PC-3 (cell line): ENCODE results near the gene MIEF1. TPM values are rescaled to one million over a fixed set of nuclear protein-coding genes. Genes with fewer than 3 reads are reported as not detected.

Source experiments
- ATAC-seq: fragments of 200-7000 bp; cut with Tn5 transposase; 2 replicates; pipeline ENCODE4 v1.9.1; 2020; ENCODE audit warnings: mild to moderate bottlenecking, moderate library complexity
- BruUV-seq: library from RNA; stranded (reverse); fragments of 400-500 nt; replicated peaks from 2 replicates; lab custom pipeline; 2021; lab: Mats Ljungman, UMichigan
- CTCF ChIA-PET: fragments of 300-600 bp; sonication (Branson Sonifier 250); formaldehyde crosslinking; loops from one replicate; lab custom pipeline; 2022; ENCODE audit warnings: antibody characterized with exemption; lab: Charles Lee
- POLR2A ChIA-PET: fragments of 300-600 bp; sonication (Branson Sonifier 250); formaldehyde crosslinking; loops from one replicate; lab custom pipeline; 2022; ENCODE audit warnings: antibody characterized with exemption; ENCODE audit not compliant: unreplicated experiment; lab: Charles Lee
- DNase-seq: peaks from one replicate; pipeline ENCODE4 v3.0.0-alpha.2; 2015
- H2AFZ ChIP-seq: fragments of 300-600 bp; sonication (generic); 2 replicates; pipeline ENCODE4 v1.6.0; 2016; ENCODE audit warnings: antibody characterized with exemption, low read length
- H3F3A ChIP-seq: fragments of 300-600 bp; sonication (generic); one replicate; pipeline ENCODE4 v1.6.0; 2017; ENCODE audit warnings: antibody characterized with exemption, low read length, control low read depth, mild to moderate bottlenecking; ENCODE audit not compliant: unreplicated experiment
- H3K27ac ChIP-seq: fragments of 300-600 bp; sonication (generic); 2 replicates; pipeline ENCODE4 v1.5.1; 2016; ENCODE audit warnings: mild to moderate bottlenecking, low read length
- H3K27me3 ChIP-seq: fragments of 300-600 bp; sonication (generic); 2 replicates; pipeline ENCODE4 v1.6.1; 2016; ENCODE audit warnings: low read length, mixed read lengths
- H3K36me3 ChIP-seq: fragments of 300-600 bp; sonication (generic); 2 replicates; pipeline ENCODE4 v1.6.1; 2016; ENCODE audit warnings: low read depth, mixed run types, low read length, mixed read lengths
- H3K4me1 ChIP-seq: fragments of 300-600 bp; sonication (generic); 2 replicates; pipeline ENCODE4 v1.5.1; 2016; ENCODE audit warnings: low read length; ENCODE audit not compliant: insufficient read depth
- H3K4me2 ChIP-seq: fragments of 300-600 bp; sonication (generic); 2 replicates; pipeline ENCODE4 v1.6.0; 2016; ENCODE audit warnings: low read length
- H3K4me3 ChIP-seq: fragments of 300-600 bp; sonication (generic); 2 replicates; pipeline ENCODE4 v1.5.1; 2016; ENCODE audit warnings: mild to moderate bottlenecking, low read length, mixed read lengths
- H3K79me2 ChIP-seq: fragments of 300-600 bp; sonication (generic); 2 replicates; pipeline ENCODE4 v1.6.1; 2017; ENCODE audit warnings: low read length, mixed read lengths
- H3K9ac ChIP-seq: fragments of 300-600 bp; sonication (generic); 2 replicates; pipeline ENCODE4 v1.6.0; 2016; ENCODE audit warnings: mild to moderate bottlenecking, low read length
- H3K9me2 ChIP-seq: fragments of 300-600 bp; sonication (generic); replicated peaks from 2 replicates; pipeline ENCODE4 v1.6.1; 2016; ENCODE audit warnings: mixed run types, low read length, mixed read lengths
- H3K9me3 ChIP-seq: fragments of 300-600 bp; sonication (generic); 2 replicates; pipeline ENCODE4 v1.6.1; 2016; ENCODE audit warnings: low read length, mixed read lengths
- H4K20me1 ChIP-seq: fragments of 300-600 bp; sonication (generic); 2 replicates; pipeline ENCODE4 v1.6.1; 2016; ENCODE audit warnings: low read length, mixed read lengths
- EZH2 ChIP-seq: fragments of 300-600 bp; sonication (generic); IDR thresholded peaks from one replicate; pipeline ENCODE4 v1.6.1; 2017; ENCODE audit warnings: antibody characterized with exemption, mild to moderate bottlenecking, low read length; ENCODE audit not compliant: unreplicated experiment
- EZH2phosphoT487 ChIP-seq: fragments of 300-600 bp; sonication (generic); IDR thresholded peaks from 2 replicates; pipeline ENCODE4 v1.6.1; 2018; ENCODE audit warnings: mild to moderate bottlenecking, antibody characterized with exemption, low read length, borderline replicate concordance
- intact Hi-C: fragments of 100-400 bp; cut with micrococcal nuclease; formaldehyde crosslinking; loops from 2 replicates; pipeline ENCODE4 v1.9.0; 2023
- total RNA-seq: library from RNA; depleted of rRNA; stranded (reverse); fragments of >200 nt; gene quantifications from 2 replicates; pipeline ENCODE4 v1.2.3, GENCODE V29; 2014
- TF ChIP-seq, protein P1 (sequence below): fragments of 300-600 bp; sonication (generic); conservative IDR thresholded peaks from 2 replicates; pipeline ENCODE4 v1.5.1; 2017; ENCODE audit warnings: antibody characterized with exemption, low read depth, mild to moderate bottlenecking, low read length

The MIEF1 gene
- total RNA-seq, 1 experiment from 2014 or later, result 23.2 TPM

DNA sequence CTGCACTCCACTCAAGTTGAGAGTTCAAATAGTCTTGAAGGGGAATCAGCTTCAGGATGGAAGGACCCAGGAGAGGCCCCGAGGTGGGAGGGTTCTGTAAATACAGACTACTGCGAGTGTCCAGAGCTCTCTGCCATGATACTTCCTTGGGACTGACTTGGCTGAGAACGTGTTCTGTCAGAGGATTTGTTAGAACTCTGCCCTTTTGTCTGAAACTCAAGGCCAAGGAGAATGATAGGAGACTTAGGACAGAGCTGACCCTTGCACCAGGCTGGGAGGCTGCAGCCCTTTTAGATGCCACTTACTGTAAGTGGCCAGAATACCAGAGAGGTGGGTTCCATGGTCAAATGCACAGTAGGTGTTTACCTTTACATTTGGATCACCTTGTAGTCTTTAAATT lies 15.4 kb downstream of the MIEF1 start:
- Histone ChIP-seq H3K9ac (no peak overlapping the region), H3K4me1 (peaks cover 9% of the 10 kb centered on the region), H3K9me3 (no peaks in the 10 kb centered on the region), H2AFZ (no peak overlapping the region), H3K36me3 (peaks cover 40% of the 10 kb centered on the region), H3K79me2 (peaks cover 49% of the 10 kb centered on the region), H3K4me2 (no peak overlapping the region), H3K27me3 (no peaks in the 10 kb centered on the region), H3F3A (peaks cover 10% of the 10 kb centered on the region), H3K27ac (no peak overlapping the region), H4K20me1 (peaks cover 26% of the 10 kb centered on the region), H3K9me2 (no peaks in the 10 kb centered on the region), H3K4me3 (no peak overlapping the region)
- no TSS peak for BruUV-seq
- ChIA-PET CTCF (interaction anchor here (0.6 to 1.3 kb wide), 2 partner anchors 21 to 26 kb away, joined by 4 to 12 read pairs; no protein-coding TSS in a partner anchor), POLR2A (no interaction called here)
- ATAC-seq, result no peak
- TF ChIP-seq, protein P1, sequence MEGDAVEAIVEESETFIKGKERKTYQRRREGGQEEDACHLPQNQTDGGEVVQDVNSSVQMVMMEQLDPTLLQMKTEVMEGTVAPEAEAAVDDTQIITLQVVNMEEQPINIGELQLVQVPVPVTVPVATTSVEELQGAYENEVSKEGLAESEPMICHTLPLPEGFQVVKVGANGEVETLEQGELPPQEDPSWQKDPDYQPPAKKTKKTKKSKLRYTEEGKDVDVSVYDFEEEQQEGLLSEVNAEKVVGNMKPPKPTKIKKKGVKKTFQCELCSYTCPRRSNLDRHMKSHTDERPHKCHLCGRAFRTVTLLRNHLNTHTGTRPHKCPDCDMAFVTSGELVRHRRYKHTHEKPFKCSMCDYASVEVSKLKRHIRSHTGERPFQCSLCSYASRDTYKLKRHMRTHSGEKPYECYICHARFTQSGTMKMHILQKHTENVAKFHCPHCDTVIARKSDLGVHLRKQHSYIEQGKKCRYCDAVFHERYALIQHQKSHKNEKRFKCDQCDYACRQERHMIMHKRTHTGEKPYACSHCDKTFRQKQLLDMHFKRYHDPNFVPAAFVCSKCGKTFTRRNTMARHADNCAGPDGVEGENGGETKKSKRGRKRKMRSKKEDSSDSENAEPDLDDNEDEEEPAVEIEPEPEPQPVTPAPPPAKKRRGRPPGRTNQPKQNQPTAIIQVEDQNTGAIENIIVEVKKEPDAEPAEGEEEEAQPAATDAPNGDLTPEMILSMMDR, result no peak
- TF ChIP-seq EZH2 (no peak), EZH2phosphoT487 (no peak)
- intact Hi-C loops, result no loop called here
- no peak for DNase-seq

DNA sequence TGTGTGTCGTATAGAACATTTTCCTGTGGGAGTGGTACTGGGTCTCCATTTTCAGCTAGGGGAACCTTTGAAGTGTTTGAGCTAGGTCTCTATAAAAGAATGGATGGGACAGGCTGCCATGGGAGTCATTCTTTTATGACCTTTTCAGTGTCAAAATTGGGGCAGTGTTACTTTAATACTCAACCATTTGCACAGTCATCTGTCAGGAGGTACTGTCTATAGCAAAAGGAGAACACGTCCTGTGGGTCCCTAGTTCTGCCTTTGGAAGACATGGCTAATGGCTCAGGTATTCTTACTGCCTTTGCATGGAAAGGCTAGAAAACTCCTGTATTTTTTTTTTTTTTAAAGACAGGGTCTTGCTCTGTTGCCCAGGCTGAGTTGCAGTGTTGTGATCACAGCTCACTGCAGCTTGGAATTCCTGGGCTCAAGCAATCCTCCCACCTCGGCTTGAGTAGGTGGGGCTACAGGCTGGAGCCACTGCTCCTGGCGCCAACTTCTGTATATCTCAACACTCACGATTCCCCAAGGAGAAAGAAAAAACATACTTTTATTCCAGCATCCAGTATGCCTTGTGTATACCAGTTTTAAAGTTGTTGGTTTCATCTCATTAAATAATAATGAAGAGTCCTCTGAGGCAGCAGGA lies 16.2 kb downstream of the MIEF1 start:
- H3K4me2 ChIP-seq, result peak overlapping the region; percentile 93
- POLR2A ChIA-PET, result no interaction called here

More for the DNA sequence above, 16.2 kb downstream of the MIEF1 start:
- Histone ChIP-seq H3F3A (peaks cover 18% of the 10 kb centered on the region), H3K4me1 (peaks cover 17% of the 10 kb centered on the region), H3K4me3 (peak overlapping the region; percentile 99), H3K9me2 (no peaks in the 10 kb centered on the region), H3K27ac (no peak overlapping the region), H3K79me2 (peaks cover 55% of the 10 kb centered on the region), H3K36me3 (peaks cover 40% of the 10 kb centered on the region), H3K9me3 (no peaks in the 10 kb centered on the region), H3K27me3 (no peaks in the 10 kb centered on the region), H4K20me1 (peaks cover 32% of the 10 kb centered on the region), H3K9ac (no peak overlapping the region), H2AFZ (no peak overlapping the region)
- intact Hi-C loops, result no loop called here
- no TSS peak for BruUV-seq
- TF ChIP-seq, protein P1, result no peak
- no peak for TF ChIP-seq EZH2phosphoT487
- TF ChIP-seq EZH2, result no peak
- CTCF ChIA-PET, result interaction anchor here (1.3 kb wide), 1 partner anchor 22 kb away, joined by 4 read pairs; no protein-coding TSS in a partner anchor
- DNase-seq (no peak), ATAC-seq (no peak)
